Progenitor cell of endocrine pancreas (in vitro differentiated cells): Measurements from ENCODE around the gene LRIG1. TPM values are rescaled to one million over a fixed set of nuclear protein-coding genes. Genes with fewer than 3 reads are reported as not detected.
A peak's percentile ranks its signal among the peaks of the same experiment; 100 is the strongest.

ENCODE experiments used
- DNase-seq: peaks from one replicate; pipeline ENCODE4 v3.0.0; 2021; ENCODE audit warnings: low spot score; ENCODE audit not compliant: unreplicated experiment
- H3K27ac Mint-ChIP-seq: 2 replicates; pipeline ENCODE4 v1.8.0; 2021; ENCODE audit warnings: mild to moderate bottlenecking, moderate library complexity, mixed read lengths
- H3K27me3 Mint-ChIP-seq: 2 replicates; pipeline ENCODE4 v1.8.0; 2021; ENCODE audit warnings: mixed read lengths
- H3K36me3 Mint-ChIP-seq: 2 replicates; pipeline ENCODE4 v1.8.0; 2022; ENCODE audit warnings: mixed read lengths; ENCODE audit not compliant: insufficient read depth
- H3K4me1 Mint-ChIP-seq: 2 replicates; pipeline ENCODE4 v1.8.0; 2021; ENCODE audit warnings: low read depth, mixed read lengths
- H3K4me3 Mint-ChIP-seq: 2 replicates; pipeline ENCODE4 v1.8.0; 2021; ENCODE audit warnings: low read depth, mild to moderate bottlenecking, moderate library complexity, mixed read lengths
- H3K9me3 Mint-ChIP-seq: 2 replicates; pipeline ENCODE4 v1.8.0; 2021; ENCODE audit warnings: low read depth, mixed read lengths
- CTCF ChIP-seq: fragments of 200-600 bp; sonication (generic); IDR thresholded peaks from one replicate; pipeline ENCODE4 v1.5.0; 2021; ENCODE audit warnings: antibody characterized with exemption, mild to moderate bottlenecking; ENCODE audit not compliant: unreplicated experiment
- total RNA-seq: library from RNA; stranded (reverse); gene quantifications from 2 replicates; pipeline ENCODE4 v1.2.1, GENCODE V29; 2021

Gene LRIG1
- total RNA-seq, 1 donor from 2014 or later = 31.4 TPM

GRCh38 chr3:66442254-66443117, 58.3 kb downstream of the LRIG1 start:
- Mint-ChIP-seq H3K9me3 (no peaks in the 10 kb centered on the region), H3K27ac (peak overlapping the region; percentile 76), H3K4me1 (peaks cover 17% of the 10 kb centered on the region), H3K4me3 (no peak overlapping the region), H3K36me3 (peaks cover 8% of the 10 kb centered on the region), H3K27me3 (peaks cover 2% of the 10 kb centered on the region)
- DNase-seq = no peak
- no peak for TF ChIP-seq CTCF

- Mint-ChIP-seq H3K27ac (no peak overlapping the region), H3K4me3 (no peak overlapping the region), H3K36me3 (peaks cover 8% of the 10 kb centered on the region), H3K4me1 (peaks cover 19% of the 10 kb centered on the region), H3K9me3 (no peaks in the 10 kb centered on the region), H3K27me3 (peaks cover 9% of the 10 kb centered on the region)
- no peak for DNase-seq
- no peak for TF ChIP-seq CTCF
Measured at GRCh38 chr3:66441692-66442091, 59.1 kb downstream of the LRIG1 start.

GRCh38 chr3:66441129-66441528, 59.7 kb downstream of the LRIG1 start:
- no peaks in the 10 kb centered on the region for H3K9me3 Mint-ChIP-seq
- peaks cover 8% of the 10 kb centered on the region for H3K36me3 Mint-ChIP-seq
- H3K4me1 Mint-ChIP-seq = peaks cover 18% of the 10 kb centered on the region
- H3K27ac Mint-ChIP-seq = no peak overlapping the region
- H3K4me3 Mint-ChIP-seq = no peak overlapping the region
- TF ChIP-seq CTCF = no peak
- no peak for DNase-seq
- peaks cover 12% of the 10 kb centered on the region for H3K27me3 Mint-ChIP-seq

- no peak overlapping the region for H3K4me3 Mint-ChIP-seq
- no peak for DNase-seq
- H3K9me3 Mint-ChIP-seq = no peaks in the 10 kb centered on the region
- H3K4me1 Mint-ChIP-seq = peaks cover 13% of the 10 kb centered on the region
- H3K27ac Mint-ChIP-seq = no peak overlapping the region
- TF ChIP-seq CTCF = no peak
- H3K27me3 Mint-ChIP-seq = peaks cover 12% of the 10 kb centered on the region
- H3K36me3 Mint-ChIP-seq = peaks cover 6% of the 10 kb centered on the region
Measured at GRCh38 chr3:66439666-66440344, 61.0 kb downstream of the LRIG1 start.

GRCh38 chr3:66438046-66438445, 62.8 kb downstream of the LRIG1 start:
- Mint-ChIP-seq H3K9me3 (no peaks in the 10 kb centered on the region), H3K4me1 (peaks cover 13% of the 10 kb centered on the region), H3K27me3 (peaks cover 12% of the 10 kb centered on the region), H3K27ac (no peak overlapping the region), H3K36me3 (peaks cover 7% of the 10 kb centered on the region), H3K4me3 (no peak overlapping the region)
- TF ChIP-seq CTCF = no peak
- no peak for DNase-seq
